SK-N-SH treated with all-trans-retinoic acid at 6 μM for 48 hours (cell line): ENCODE results near the gene RIC8B.

Experiments
- BACH2 ChIP-seq: fragments of 250-450 bp; sonication (Bioruptor Pico); IDR thresholded peaks from 2 replicates; pipeline ENCODE4 v1.9.0; 2021; ENCODE audit warnings: mild to moderate bottlenecking, borderline replicate concordance
- CSDC2 ChIP-seq: fragments of 250-450 bp; sonication (Bioruptor Pico); IDR thresholded peaks from 2 replicates; pipeline ENCODE4 v1.5.0; 2020; ENCODE audit warnings: mild to moderate bottlenecking, moderate library complexity
- ESRRG ChIP-seq: fragments of 250-450 bp; sonication (Bioruptor Pico); IDR thresholded peaks from 2 replicates; pipeline ENCODE4 v1.6.1; 2021; ENCODE audit warnings: mild to moderate bottlenecking
- GLIS3 ChIP-seq: fragments of 250-450 bp; sonication (Bioruptor Pico); IDR thresholded peaks from 2 replicates; pipeline ENCODE4 v1.5.0; 2020; ENCODE audit warnings: mild to moderate bottlenecking, moderate library complexity
- TCF4 ChIP-seq: fragments of 250-450 bp; sonication (Bioruptor Pico); IDR thresholded peaks from 2 replicates; pipeline ENCODE4 v1.8.0; 2021; ENCODE audit warnings: mild to moderate bottlenecking, moderate library complexity, borderline replicate concordance
- ZFP3 ChIP-seq: fragments of 250-450 bp; sonication (Bioruptor Pico); IDR thresholded peaks from 2 replicates; pipeline ENCODE4 v1.5.0; 2020; ENCODE audit warnings: mild to moderate bottlenecking, moderate library complexity
- ZFP30 ChIP-seq: fragments of 450-650 bp; formaldehyde crosslinking; IDR thresholded peaks from 2 replicates; pipeline ENCODE4 v1.5.0; 2022; ENCODE audit warnings: mild to moderate bottlenecking, moderate library complexity
- ZNF8 ChIP-seq: fragments of 450-650 bp; formaldehyde crosslinking; IDR thresholded peaks from 2 replicates; pipeline ENCODE4 v1.5.0; 2020; ENCODE audit warnings: mild to moderate bottlenecking, moderate library complexity
- TF ChIP-seq, protein P1 (sequence below): fragments of 250-450 bp; sonication (Bioruptor Pico); IDR thresholded peaks from 2 replicates; pipeline ENCODE4 v1.5.1; 2020; ENCODE audit warnings: low read depth, mild to moderate bottlenecking, moderate library complexity

GRCh38 chr12:106801830-106802533 is 27.5 kb downstream of the RIC8B start:
- TF ChIP-seq ZNF8 (no peak), GLIS3 (CRISPR knock-in tag) (no peak), ZFP30 (CRISPR knock-in tag) (no peak), ESRRG (no peak), ZFP3 (CRISPR knock-in tag) (no peak), CSDC2 (CRISPR knock-in tag) (no peak), TCF4 (no peak), BACH2 (no peak)
- TF ChIP-seq, protein P1, sequence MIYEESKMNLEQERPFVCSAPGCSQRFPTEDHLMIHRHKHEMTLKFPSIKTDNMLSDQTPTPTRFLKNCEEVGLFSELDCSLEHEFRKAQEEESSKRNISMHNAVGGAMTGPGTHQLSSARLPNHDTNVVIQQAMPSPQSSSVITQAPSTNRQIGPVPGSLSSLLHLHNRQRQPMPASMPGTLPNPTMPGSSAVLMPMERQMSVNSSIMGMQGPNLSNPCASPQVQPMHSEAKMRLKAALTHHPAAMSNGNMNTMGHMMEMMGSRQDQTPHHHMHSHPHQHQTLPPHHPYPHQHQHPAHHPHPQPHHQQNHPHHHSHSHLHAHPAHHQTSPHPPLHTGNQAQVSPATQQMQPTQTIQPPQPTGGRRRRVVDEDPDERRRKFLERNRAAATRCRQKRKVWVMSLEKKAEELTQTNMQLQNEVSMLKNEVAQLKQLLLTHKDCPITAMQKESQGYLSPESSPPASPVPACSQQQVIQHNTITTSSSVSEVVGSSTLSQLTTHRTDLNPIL (CRISPR knock-in tag): no peak
